HCT116 (cell line): Measurements from ENCODE around the gene VSIG4.

Experiments used
- CBX3 ChIP-seq: IDR thresholded peaks from 2 replicates; pipeline ENCODE4 v1.6.1; 2012; ENCODE audit warnings: low read depth
- EZH2 ChIP-seq: fragments of 200-600 bp; sonication (generic); IDR thresholded peaks from 2 replicates; pipeline ENCODE4 v1.6.1; 2017; ENCODE audit warnings: antibody characterized with exemption, mixed run types
- MAX ChIP-seq: IDR thresholded peaks from 2 replicates; pipeline ENCODE4 v1.6.1; 2012
- POLR2AphosphoS5 ChIP-seq: IDR thresholded peaks from 2 replicates; pipeline ENCODE4 v1.6.1; 2011; ENCODE audit warnings: mild to moderate bottlenecking, low read depth, low read length, moderate library complexity
- RAD21 ChIP-seq: IDR thresholded peaks from 2 replicates; pipeline ENCODE4 v1.6.1; 2012; ENCODE audit warnings: low read depth, mild to moderate bottlenecking
- SIN3A ChIP-seq: IDR thresholded peaks from 2 replicates; pipeline ENCODE4 v1.6.1; 2012; ENCODE audit warnings: low read depth
- SP1 ChIP-seq: IDR thresholded peaks from 2 replicates; pipeline ENCODE4 v1.6.1; 2012; ENCODE audit warnings: low read depth
- ZNF274 ChIP-seq: fragments of 200-500 bp; sonication (Bioruptor generic); IDR thresholded peaks from 2 replicates; pipeline ENCODE4 v1.6.1; 2014; ENCODE audit warnings: mild to moderate bottlenecking, low read depth, low read length, inconsistent platforms
- TF ChIP-seq, protein P1 (sequence below), 3 experiments: fragments of 200-600 bp in 1 of 3; sonication (generic) in 1 of 3; IDR thresholded peaks in 2 of 3; conservative IDR thresholded peaks in 1 of 3; 2 replicates each; pipeline ENCODE4 v1.5.1; 2012 to 2017; ENCODE audit warnings: low read depth in 2 of 3, low read length in 2 of 3, antibody characterized with exemption in 1 of 3, borderline replicate concordance in 1 of 3, control low read depth in 1 of 3, mild to moderate bottlenecking in 1 of 3, mixed read lengths in 1 of 3, mixed run types in 1 of 3, moderate library complexity in 1 of 3; ENCODE audit not compliant: insufficient read depth in 1 of 3
- TF ChIP-seq, protein P2 (sequence below): IDR thresholded peaks from 2 replicates; pipeline ENCODE4 v1.6.1; 2011; ENCODE audit warnings: mild to moderate bottlenecking, low read length, moderate library complexity; ENCODE audit not compliant: insufficient replicate concordance; ENCODE audit errors: extremely low read depth

- TF ChIP-seq, protein P1, sequence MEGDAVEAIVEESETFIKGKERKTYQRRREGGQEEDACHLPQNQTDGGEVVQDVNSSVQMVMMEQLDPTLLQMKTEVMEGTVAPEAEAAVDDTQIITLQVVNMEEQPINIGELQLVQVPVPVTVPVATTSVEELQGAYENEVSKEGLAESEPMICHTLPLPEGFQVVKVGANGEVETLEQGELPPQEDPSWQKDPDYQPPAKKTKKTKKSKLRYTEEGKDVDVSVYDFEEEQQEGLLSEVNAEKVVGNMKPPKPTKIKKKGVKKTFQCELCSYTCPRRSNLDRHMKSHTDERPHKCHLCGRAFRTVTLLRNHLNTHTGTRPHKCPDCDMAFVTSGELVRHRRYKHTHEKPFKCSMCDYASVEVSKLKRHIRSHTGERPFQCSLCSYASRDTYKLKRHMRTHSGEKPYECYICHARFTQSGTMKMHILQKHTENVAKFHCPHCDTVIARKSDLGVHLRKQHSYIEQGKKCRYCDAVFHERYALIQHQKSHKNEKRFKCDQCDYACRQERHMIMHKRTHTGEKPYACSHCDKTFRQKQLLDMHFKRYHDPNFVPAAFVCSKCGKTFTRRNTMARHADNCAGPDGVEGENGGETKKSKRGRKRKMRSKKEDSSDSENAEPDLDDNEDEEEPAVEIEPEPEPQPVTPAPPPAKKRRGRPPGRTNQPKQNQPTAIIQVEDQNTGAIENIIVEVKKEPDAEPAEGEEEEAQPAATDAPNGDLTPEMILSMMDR (IDR thresholded peaks at IDR 0.05 in 2 of 3, conservative IDR thresholded peaks at IDR 0.05 in 1 of 3; ENCODE audit: borderline replicate concordance in 1 of 3, insufficient read depth in 1 of 3, low read depth in 2 of 3, low read length in 2 of 3): peak in 1 of 3 experiments; percentile 19; a peak in 2 of 6 replicates
- TF ChIP-seq MAX (no peak), POLR2AphosphoS5 (no peak), EZH2 (no peak), RAD21 (peak; percentile 26; the same call in 1 of the 2 replicates), SIN3A (no peak), SP1 (no peak), ZNF274 (no peak), CBX3 (no peak)
- TF ChIP-seq, protein P2, sequence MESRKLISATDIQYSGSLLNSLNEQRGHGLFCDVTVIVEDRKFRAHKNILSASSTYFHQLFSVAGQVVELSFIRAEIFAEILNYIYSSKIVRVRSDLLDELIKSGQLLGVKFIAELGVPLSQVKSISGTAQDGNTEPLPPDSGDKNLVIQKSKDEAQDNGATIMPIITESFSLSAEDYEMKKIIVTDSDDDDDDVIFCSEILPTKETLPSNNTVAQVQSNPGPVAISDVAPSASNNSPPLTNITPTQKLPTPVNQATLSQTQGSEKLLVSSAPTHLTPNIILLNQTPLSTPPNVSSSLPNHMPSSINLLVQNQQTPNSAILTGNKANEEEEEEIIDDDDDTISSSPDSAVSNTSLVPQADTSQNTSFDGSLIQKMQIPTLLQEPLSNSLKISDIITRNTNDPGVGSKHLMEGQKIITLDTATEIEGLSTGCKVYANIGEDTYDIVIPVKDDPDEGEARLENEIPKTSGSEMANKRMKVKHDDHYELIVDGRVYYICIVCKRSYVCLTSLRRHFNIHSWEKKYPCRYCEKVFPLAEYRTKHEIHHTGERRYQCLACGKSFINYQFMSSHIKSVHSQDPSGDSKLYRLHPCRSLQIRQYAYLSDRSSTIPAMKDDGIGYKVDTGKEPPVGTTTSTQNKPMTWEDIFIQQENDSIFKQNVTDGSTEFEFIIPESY: no peak
Measured at GRCh38 chrX:66022632-66023384, 17.1 kb downstream of the VSIG4 start.
